Naive thymus-derived CD4-positive, alpha-beta T cell (primary cell): ENCODE measurements around the gene RGPD3. TPM values are rescaled to one million over a fixed set of nuclear protein-coding genes. Genes with fewer than 3 reads are reported as not detected.
A peak's percentile ranks its signal among the peaks of the same experiment; 100 is the strongest.
"Not testable (repeated sequence)": the region's sequence is repeated elsewhere in the genome, so short reads cannot be mapped to it uniquely, and the experiment has no call there.

Experiments used
- ATAC-seq: fragments of 150-1000 bp; cut with Tn5 transposase; 2 replicates; pipeline ENCODE4 v1.10.0; 2021; ENCODE audit warnings: mild to moderate bottlenecking, moderate library complexity
- CTCF ChIA-PET: fragments of 350-600 bp; sonication (Branson Sonifier 250); formaldehyde crosslinking; loops from one replicate; lab custom pipeline; 2021; ENCODE audit warnings: antibody characterized with exemption; lab: Charles Lee
- POLR2A ChIA-PET: fragments of 350-600 bp; sonication (Branson Sonifier 250); formaldehyde crosslinking; loops from one replicate; lab custom pipeline; 2021; ENCODE audit warnings: antibody characterized with exemption, inconsistent platforms; lab: Charles Lee
- DNase-seq, 9 donors: peaks; one replicate each; pipeline versions ENCODE4 v3.0.0 to v3.0.0-alpha.2; 2020 to 2022; ENCODE audit warnings: mixed read lengths in 1 of 9
- H3K27ac ChIP-seq: one replicate; pipeline ENCODE4 v1.7.0; 2013; ENCODE audit warnings: mild to moderate bottlenecking, low read depth, low read length, moderate library complexity
- H3K27me3 ChIP-seq, 2 donors: one replicate each; pipeline ENCODE4 v1.7.0; 2013; ENCODE audit warnings: low read length in 2 of 2, mild to moderate bottlenecking in 2 of 2, moderate library complexity in 2 of 2; ENCODE audit not compliant: control insufficient read depth in 2 of 2, insufficient read depth in 2 of 2
- H3K36me3 ChIP-seq, 3 experiments: 1 replicate in 2 of 3; 2 replicates in 1 of 3; pipeline ENCODE4 v1.7.0; 2013; ENCODE audit warnings: low read length in 3 of 3, mild to moderate bottlenecking in 3 of 3, moderate library complexity in 1 of 3; ENCODE audit not compliant: insufficient read depth in 3 of 3, control insufficient read depth in 2 of 3
- H3K4me1 ChIP-seq, 2 donors: one replicate each; pipeline ENCODE4 v1.7.0; 2013; ENCODE audit warnings: low read length in 2 of 2, mild to moderate bottlenecking in 2 of 2, moderate library complexity in 1 of 2; ENCODE audit not compliant: control insufficient read depth in 2 of 2, insufficient read depth in 2 of 2
- H3K4me3 ChIP-seq: 2 replicates; pipeline ENCODE4 v1.7.0; 2013; ENCODE audit warnings: mild to moderate bottlenecking, low read length
- H3K9me3 ChIP-seq, 3 experiments: 1 replicate in 2 of 3; 2 replicates in 1 of 3; pipeline ENCODE4 v1.7.0; 2013; ENCODE audit warnings: low read length in 3 of 3; ENCODE audit not compliant: control insufficient read depth in 2 of 3
- H3K27ac Mint-ChIP-seq, 9 donors: one replicate each; pipeline ENCODE4 v1.8.0; 2020 to 2022; ENCODE audit warnings: mixed read lengths in 9 of 9, mild to moderate bottlenecking in 8 of 9, moderate library complexity in 5 of 9, inconsistent platforms in 2 of 9
- H3K27me3 Mint-ChIP-seq, 5 donors: one replicate each; pipeline ENCODE4 v1.8.0; 2021 to 2022; ENCODE audit warnings: mixed read lengths in 5 of 5, mild to moderate bottlenecking in 1 of 5
- H3K36me3 Mint-ChIP-seq, 5 donors: one replicate each; pipeline ENCODE4 v1.8.0; 2020 to 2022; ENCODE audit warnings: mixed read lengths in 5 of 5, mild to moderate bottlenecking in 3 of 5, inconsistent platforms in 1 of 5
- H3K4me1 Mint-ChIP-seq, 7 donors: one replicate each; pipeline ENCODE4 v1.8.0; 2020 to 2022; ENCODE audit warnings: mixed read lengths in 7 of 7, mild to moderate bottlenecking in 3 of 7, inconsistent platforms in 1 of 7
- H3K4me3 Mint-ChIP-seq, 10 donors: one replicate each; pipeline ENCODE4 v1.8.0; 2020 to 2022; ENCODE audit warnings: mild to moderate bottlenecking in 10 of 10, mixed read lengths in 10 of 10, moderate library complexity in 6 of 10, inconsistent platforms in 2 of 10
- H3K9me3 Mint-ChIP-seq, 11 donors: one replicate each; pipeline ENCODE4 v1.8.0; 2020 to 2022; ENCODE audit warnings: mixed read lengths in 11 of 11, mild to moderate bottlenecking in 4 of 11, inconsistent platforms in 1 of 11, moderate library complexity in 1 of 11
- intact Hi-C, 2 donors: fragments of 100-400 bp; cut with micrococcal nuclease; formaldehyde crosslinking; loops; one replicate each; pipeline ENCODE4 v1.15.1; 2023
- polyA plus RNA-seq, 2 donors: library from polyadenylated mRNA; unstranded; fragments of 300-500 nt; fragmentation: Illumina TruSeq; gene quantifications; one replicate each; pipeline ENCODE4 v1.2.3, GENCODE V29; 2021
- total RNA-seq, 6 experiments: library from RNA in 5 of 6; stranded (reverse) in 5 of 6; gene quantifications; 1 replicate in 5 of 6; 2 replicates in 1 of 6; pipeline ENCODE4 v1.2.3 and lab custom pipeline; 2021 to 2026

The RGPD3 gene
- total and polyA plus RNA-seq, 7 experiments from 2014 or later: 0.17 to 0.47 (median 0.32) TPM; not detected in 2

- H3K36me3 Mint-ChIP-seq, H3K4me3 Mint-ChIP-seq, H3K27ac ChIP-seq, H3K4me3 ChIP-seq, H3K4me1 Mint-ChIP-seq, H3K27ac Mint-ChIP-seq, H3K4me1 ChIP-seq, H3K9me3 ChIP-seq, H3K27me3 ChIP-seq, POLR2A ChIA-PET, DNase-seq, intact Hi-C loops, H3K9me3 Mint-ChIP-seq, H3K27me3 Mint-ChIP-seq, CTCF ChIA-PET, H3K36me3 ChIP-seq, ATAC-seq: not testable (repeated sequence)
Observed at GRCh38 chr2:106502351-106502750, 34.1 kb upstream of the RGPD3 start.

DNA sequence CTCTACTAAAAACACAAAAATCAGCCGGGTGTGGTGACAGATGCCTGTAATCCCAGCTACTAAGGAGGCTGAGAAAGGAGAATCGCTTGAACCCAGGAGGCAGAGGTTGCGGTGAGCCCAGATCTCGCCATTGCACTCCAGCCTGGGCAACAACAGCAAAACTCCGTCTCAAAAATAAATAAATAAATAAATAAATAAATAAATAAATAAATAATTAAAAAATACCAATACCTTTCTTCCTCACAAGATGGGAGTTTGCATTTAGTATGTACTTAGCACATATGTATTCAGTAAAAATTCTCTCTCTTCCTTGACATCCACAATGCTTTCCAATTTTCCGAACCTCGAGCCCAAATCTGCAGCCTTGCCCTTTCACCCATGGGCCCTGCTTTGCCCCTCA is 32.1 kb upstream of the RGPD3 start:
- intact Hi-C loops, DNase-seq, H3K36me3 ChIP-seq, H3K4me1 Mint-ChIP-seq, H3K27me3 Mint-ChIP-seq, H3K4me3 ChIP-seq, H3K4me1 ChIP-seq, ATAC-seq, POLR2A ChIA-PET, H3K9me3 ChIP-seq, CTCF ChIA-PET, H3K27me3 ChIP-seq, H3K9me3 Mint-ChIP-seq, H3K36me3 Mint-ChIP-seq, H3K4me3 Mint-ChIP-seq, H3K27ac Mint-ChIP-seq, H3K27ac ChIP-seq: not testable (repeated sequence)

- H3K4me1 ChIP-seq, H3K9me3 ChIP-seq, H3K4me3 ChIP-seq, CTCF ChIA-PET, H3K36me3 ChIP-seq, ATAC-seq, POLR2A ChIA-PET, intact Hi-C loops, H3K4me1 Mint-ChIP-seq, DNase-seq, H3K27ac ChIP-seq, H3K27me3 ChIP-seq, H3K27ac Mint-ChIP-seq, H3K4me3 Mint-ChIP-seq, H3K27me3 Mint-ChIP-seq, H3K9me3 Mint-ChIP-seq, H3K36me3 Mint-ChIP-seq: not testable (repeated sequence)
Observed at GRCh38 chr2:106498549-106498948, 30.3 kb upstream of the RGPD3 start.

- H3K9me3 ChIP-seq, H3K36me3 ChIP-seq, H3K27ac Mint-ChIP-seq, intact Hi-C loops, H3K4me3 Mint-ChIP-seq, H3K9me3 Mint-ChIP-seq, POLR2A ChIA-PET, H3K27me3 ChIP-seq, H3K4me3 ChIP-seq, ATAC-seq, DNase-seq, H3K4me1 Mint-ChIP-seq, CTCF ChIA-PET, H3K27ac ChIP-seq, H3K36me3 Mint-ChIP-seq, H3K4me1 ChIP-seq: not testable (repeated sequence)
- peaks cover 0 to 11% (median 2%) of the 10 kb centered on the region in 5 donors for H3K27me3 Mint-ChIP-seq
Observed at GRCh38 chr2:106492913-106493312, 24.7 kb upstream of the RGPD3 start.

DNA sequence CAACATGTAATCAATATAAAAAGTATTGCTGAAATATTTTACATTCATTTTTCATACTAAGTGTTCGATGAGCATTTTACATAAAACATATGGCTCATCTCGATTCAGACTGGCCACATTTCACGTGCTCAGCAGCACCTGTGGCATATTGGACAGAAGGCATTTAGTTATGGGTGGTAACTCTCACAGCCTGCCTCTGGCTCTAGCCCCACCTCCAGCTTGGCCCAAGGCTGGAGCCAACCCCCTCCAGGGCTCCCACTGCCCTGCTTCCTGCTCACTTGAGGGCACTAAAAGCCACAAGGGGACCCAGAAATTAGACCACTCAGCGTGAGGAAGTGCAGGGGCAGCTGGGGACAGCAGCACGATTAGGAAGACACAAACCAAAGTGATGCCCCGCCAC is 24.2 kb upstream of the RGPD3 start:
- H3K27me3 Mint-ChIP-seq: peaks cover 0 to 14% (median 7%) of the 10 kb centered on the region in 5 donors
- H3K36me3 ChIP-seq, ATAC-seq, H3K4me3 ChIP-seq, H3K4me1 Mint-ChIP-seq, H3K9me3 Mint-ChIP-seq, H3K27me3 ChIP-seq, intact Hi-C loops, DNase-seq, CTCF ChIA-PET, H3K4me1 ChIP-seq, POLR2A ChIA-PET, H3K27ac Mint-ChIP-seq, H3K4me3 Mint-ChIP-seq, H3K36me3 Mint-ChIP-seq, H3K27ac ChIP-seq, H3K9me3 ChIP-seq: not testable (repeated sequence)

- POLR2A ChIA-PET, H3K4me1 ChIP-seq, CTCF ChIA-PET: not testable (repeated sequence)
Observed at GRCh38 chr2:106489701-106490100, 21.5 kb upstream of the RGPD3 start.

GRCh38 chr2:106487386-106488191 is 19.4 kb upstream of the RGPD3 start:
- H3K4me1 Mint-ChIP-seq, H3K9me3 Mint-ChIP-seq, H3K4me1 ChIP-seq, POLR2A ChIA-PET, H3K27ac ChIP-seq, H3K4me3 ChIP-seq, H3K27me3 ChIP-seq, H3K9me3 ChIP-seq, H3K36me3 Mint-ChIP-seq, H3K27ac Mint-ChIP-seq, H3K4me3 Mint-ChIP-seq, intact Hi-C loops, H3K36me3 ChIP-seq, CTCF ChIA-PET, DNase-seq: not testable (repeated sequence)
- H3K27me3 Mint-ChIP-seq: peaks cover 12 to 29% (median 17%) of the 10 kb centered on the region in 5 donors
- peak; percentile 16 for ATAC-seq

More at GRCh38 chr2:106489701-106490100, 21.5 kb upstream of the RGPD3 start:
- DNase-seq, H3K9me3 ChIP-seq, H3K4me3 ChIP-seq, H3K27me3 ChIP-seq, ATAC-seq, intact Hi-C loops, H3K4me3 Mint-ChIP-seq, H3K27ac ChIP-seq, H3K4me1 Mint-ChIP-seq, H3K36me3 ChIP-seq, H3K36me3 Mint-ChIP-seq, H3K27ac Mint-ChIP-seq, H3K9me3 Mint-ChIP-seq: not testable (repeated sequence)
- H3K27me3 Mint-ChIP-seq: peaks cover 5 to 25% (median 12%) of the 10 kb centered on the region in 5 donors
